ENCODE data around the gene RHBDD1. TPM values are rescaled to one million over a fixed set of nuclear protein-coding genes. Genes with fewer than 3 reads are reported as not detected.

The RHBDD1 gene
- total and polyA plus RNA-seq, 2 donors (not counting 3 experiments of a cell fraction or from before 2014, with no cell fraction given), result 6.8 to 19.4 TPM

DNA sequence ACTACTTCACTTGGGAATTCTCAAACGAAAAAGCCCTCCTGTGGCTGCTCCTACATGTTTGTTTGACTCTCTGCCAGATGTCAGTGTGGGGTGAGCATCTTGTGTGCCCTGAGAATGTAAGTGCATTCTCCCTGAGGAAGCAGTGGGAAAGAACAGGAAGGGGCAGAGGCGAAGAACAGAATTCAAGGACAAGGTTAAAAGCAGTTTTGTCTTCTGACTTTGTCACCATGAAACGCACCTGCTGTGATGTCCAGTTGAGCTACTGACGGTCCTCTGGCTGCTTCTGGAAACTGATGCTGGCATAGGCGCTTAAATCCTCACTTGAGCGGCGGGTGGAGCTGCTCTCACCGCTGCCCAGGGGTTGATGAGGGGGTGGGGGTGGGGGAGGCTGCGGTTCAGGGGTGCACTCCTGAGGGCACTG is 41.1 kb upstream of the RHBDD1 start:
- FAIRE-seq, result no peak
- Histone ChIP-seq H3K36me3 (ENCODE audit: control insufficient read depth in 2 of 2, extremely low read depth in 1 of 2, insufficient read depth in 2 of 2, low read length in 2 of 2) (no peaks in the 10 kb centered on the region), H3K9ac (replicated peaks; ENCODE audit: extremely low read depth, insufficient read depth, low read length) (no peak overlapping the region), H3K27ac (ENCODE audit: insufficient read depth, low read depth, low read length) (no peak overlapping the region), H4K20me1 (replicated peaks; ENCODE audit: control insufficient read depth, extremely low read depth, insufficient read depth, low read length) (no peaks in the 10 kb centered on the region), H3K9me1 (replicated peaks; ENCODE audit: control insufficient read depth, extremely low read depth, insufficient read depth, low read length) (no peaks in the 10 kb centered on the region), H2AFZ (ENCODE audit: low read depth, low read length) (no peak overlapping the region), H3K9me3 (replicated peaks; ENCODE audit: control insufficient read depth, insufficient read depth, low read length) (no peaks in the 10 kb centered on the region), H3K4me2 (ENCODE audit: insufficient read depth, low read length) (no peak overlapping the region), H3K79me2 (ENCODE audit: control insufficient read depth, insufficient read depth, low read length) (no peaks in the 10 kb centered on the region), H3K4me1 (ENCODE audit: control insufficient read depth, extremely low read depth, insufficient read depth, low read length) (peaks cover 10% of the 10 kb centered on the region), H3K27me3 (ENCODE audit: control insufficient read depth in 2 of 2, insufficient read depth in 2 of 2, low read length in 2 of 2) (peaks cover 9 to 22% of the 10 kb centered on the region in 2 experiments), H3K4me3 (replicated peaks in 1 of 3; ENCODE audit: insufficient read depth in 1 of 3, low read depth in 1 of 3, low read length in 3 of 3) (no peak overlapping the region)
- intact Hi-C loops (cut with micrococcal nuclease) (loop anchor here (5.0 to 10.0 kb wide), 3 partner anchors 417 to 760 kb away; no protein-coding TSS in a partner anchor), dilution Hi-C loops (cut with MboI; ENCODE audit: extremely low pct_ligation_motif_present, low sequenced_read_pairs) (no loop called here)
- TF ChIP-seq GATA2 (IDR thresholded peaks at IDR 0.05; ENCODE audit: insufficient read depth, insufficient read length, low read depth, low read length), result no peak
- no peak for TF ChIP-seq FOS (IDR thresholded peaks at IDR 0.05; ENCODE audit: borderline replicate concordance, insufficient read depth, low read length)
- POLR2A ChIA-PET, result no interaction called here
- CTCF ChIA-PET, result interaction anchor here (0.8 to 1.3 kb wide), 3 partner anchors 8 to 906 kb away, joined by 3 to 4 read pairs (median 3); no protein-coding TSS in a partner anchor
- no peak for DNase-seq (ENCODE audit: low read depth, low spot score)
- BruUV-seq (replicated peaks), result no TSS peak

DNA sequence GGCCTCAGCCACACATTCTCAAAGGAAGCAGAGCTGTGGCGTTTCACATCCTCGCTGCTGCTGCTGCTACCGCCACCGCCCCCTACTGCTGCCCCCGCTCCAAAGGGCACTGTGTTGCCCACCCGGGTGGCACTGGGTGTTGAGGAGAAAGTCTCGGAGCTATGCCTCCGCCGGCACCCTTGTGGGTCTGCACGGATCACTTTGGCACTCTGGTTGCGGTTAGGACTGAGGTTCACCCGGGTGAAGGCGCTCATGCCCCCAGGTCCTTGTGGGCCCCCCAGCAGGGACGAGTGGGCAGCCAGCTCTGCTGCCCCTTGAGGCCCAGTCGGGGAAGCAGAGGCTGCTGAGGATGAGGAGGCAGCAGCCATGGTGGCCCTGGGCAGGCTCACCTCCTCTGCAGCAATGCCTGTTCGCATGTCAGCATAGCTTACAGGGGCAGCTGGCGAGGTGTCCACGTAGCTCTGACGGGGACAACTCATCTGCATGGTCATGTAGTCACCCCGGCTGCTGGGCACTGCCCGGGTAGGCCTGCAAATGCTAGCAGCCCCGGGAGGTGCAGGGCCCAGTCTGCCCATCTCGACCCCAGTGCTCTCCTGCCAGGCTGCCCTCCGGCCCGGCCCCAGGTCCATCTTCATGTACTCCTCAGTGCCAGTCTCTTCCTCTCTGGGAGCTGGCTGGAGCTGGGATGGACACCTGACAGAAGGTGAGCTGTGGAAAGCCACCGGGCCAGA is 40.4 kb upstream of the RHBDD1 start:
- dilution Hi-C loops (cut with MboI; ENCODE audit: extremely low pct_ligation_motif_present, low sequenced_read_pairs), result no loop called here
- no TSS peak for BruUV-seq (replicated peaks)

More for the DNA sequence above, 40.4 kb upstream of the RHBDD1 start:
- peaks cover 14% of the 10 kb centered on the region for H3K4me1 ChIP-seq (ENCODE audit: control insufficient read depth, extremely low read depth, insufficient read depth, low read length)
- H4K20me1 ChIP-seq (replicated peaks; ENCODE audit: control insufficient read depth, extremely low read depth, insufficient read depth, low read length), result no peaks in the 10 kb centered on the region
- no peak overlapping the region for H3K4me2 ChIP-seq (ENCODE audit: insufficient read depth, low read length)
- ChIA-PET CTCF (interaction anchor here (0.6 to 1.4 kb wide), 4 partner anchors 580 to 1130 kb away, joined by 3 read pairs; no protein-coding TSS in a partner anchor), POLR2A (no interaction called here)
- intact Hi-C loops (cut with micrococcal nuclease), result loop anchor here (5.0 to 10.0 kb wide), 2 partner anchors 418 to 761 kb away; no protein-coding TSS in a partner anchor
- TF ChIP-seq EZH2 (IDR thresholded peaks at IDR 0.05; ENCODE audit: borderline replicate concordance, low read depth, low read length, severe bottlenecking) (no peak), MAX (IDR thresholded peaks at IDR 0.05; ENCODE audit: insufficient read depth, insufficient read length) (no peak), POLR2AphosphoS5 (IDR thresholded peaks at IDR 0.05; ENCODE audit: insufficient read depth, low read depth, low read length) (no peak), FOS (IDR thresholded peaks at IDR 0.05; ENCODE audit: borderline replicate concordance, insufficient read depth, low read length) (no peak), GATA2 (IDR thresholded peaks at IDR 0.05; ENCODE audit: insufficient read depth, insufficient read length, low read depth, low read length) (no peak), POLR2A (IDR thresholded peaks at IDR 0.05; ENCODE audit: low read depth, low read length) (no peak), MYC (IDR thresholded peaks at IDR 0.05; ENCODE audit: low read depth, low read length) (no peak), JUN (IDR thresholded peaks at IDR 0.05; ENCODE audit: borderline replicate concordance, insufficient read depth, insufficient read length, low read depth) (no peak)
- TF ChIP-seq, protein P1, sequence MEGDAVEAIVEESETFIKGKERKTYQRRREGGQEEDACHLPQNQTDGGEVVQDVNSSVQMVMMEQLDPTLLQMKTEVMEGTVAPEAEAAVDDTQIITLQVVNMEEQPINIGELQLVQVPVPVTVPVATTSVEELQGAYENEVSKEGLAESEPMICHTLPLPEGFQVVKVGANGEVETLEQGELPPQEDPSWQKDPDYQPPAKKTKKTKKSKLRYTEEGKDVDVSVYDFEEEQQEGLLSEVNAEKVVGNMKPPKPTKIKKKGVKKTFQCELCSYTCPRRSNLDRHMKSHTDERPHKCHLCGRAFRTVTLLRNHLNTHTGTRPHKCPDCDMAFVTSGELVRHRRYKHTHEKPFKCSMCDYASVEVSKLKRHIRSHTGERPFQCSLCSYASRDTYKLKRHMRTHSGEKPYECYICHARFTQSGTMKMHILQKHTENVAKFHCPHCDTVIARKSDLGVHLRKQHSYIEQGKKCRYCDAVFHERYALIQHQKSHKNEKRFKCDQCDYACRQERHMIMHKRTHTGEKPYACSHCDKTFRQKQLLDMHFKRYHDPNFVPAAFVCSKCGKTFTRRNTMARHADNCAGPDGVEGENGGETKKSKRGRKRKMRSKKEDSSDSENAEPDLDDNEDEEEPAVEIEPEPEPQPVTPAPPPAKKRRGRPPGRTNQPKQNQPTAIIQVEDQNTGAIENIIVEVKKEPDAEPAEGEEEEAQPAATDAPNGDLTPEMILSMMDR (IDR thresholded peaks at IDR 0.05; ENCODE audit: extremely low read depth in 1 of 2, insufficient read depth in 1 of 2, low read depth in 1 of 2, low read length in 2 of 2), result no peak
- no peaks in the 10 kb centered on the region for H3K36me3 ChIP-seq (ENCODE audit: control insufficient read depth in 2 of 2, extremely low read depth in 1 of 2, insufficient read depth in 2 of 2, low read length in 2 of 2)
- no peaks in the 10 kb centered on the region for H3K9me1 ChIP-seq (replicated peaks; ENCODE audit: control insufficient read depth, extremely low read depth, insufficient read depth, low read length)
- peaks cover 11 to 21% of the 10 kb centered on the region in 2 experiments for H3K27me3 ChIP-seq (ENCODE audit: control insufficient read depth in 2 of 2, insufficient read depth in 2 of 2, low read length in 2 of 2)
- DNase-seq (ENCODE audit: low read depth, low spot score) (no peak), FAIRE-seq (no peak)
- no peaks in the 10 kb centered on the region for H3K79me2 ChIP-seq (ENCODE audit: control insufficient read depth, insufficient read depth, low read length)
- no peaks in the 10 kb centered on the region for H3K9me3 ChIP-seq (replicated peaks; ENCODE audit: control insufficient read depth, insufficient read depth, low read length)
- H3K9ac ChIP-seq (replicated peaks; ENCODE audit: extremely low read depth, insufficient read depth, low read length), result no peak overlapping the region
- no peak overlapping the region for H3K4me3 ChIP-seq (replicated peaks in 1 of 3; ENCODE audit: insufficient read depth in 1 of 3, low read depth in 1 of 3, low read length in 3 of 3)
- no peak overlapping the region for H3K27ac ChIP-seq (ENCODE audit: insufficient read depth, low read depth, low read length)
- no peak overlapping the region for H2AFZ ChIP-seq (ENCODE audit: low read depth, low read length)
